Ishikawa (cell line): Measurements from ENCODE around the gene TRPC3.

Experiments
- CEBPB ChIP-seq: IDR thresholded peaks from 2 replicates; pipeline ENCODE4 v1.6.1; 2012
- CREB1 ChIP-seq: IDR thresholded peaks from 2 replicates; pipeline ENCODE4 v1.6.1; 2012; ENCODE audit warnings: low read depth
- MAX ChIP-seq: IDR thresholded peaks from 2 replicates; pipeline ENCODE4 v1.6.1; 2012
- REST ChIP-seq: IDR thresholded peaks from 2 replicates; pipeline ENCODE4 v1.6.1; 2012; ENCODE audit warnings: low read depth, mild to moderate bottlenecking
- TEAD4 ChIP-seq: IDR thresholded peaks from 2 replicates; pipeline ENCODE4 v1.6.1; 2012

The TRPC3 gene

GRCh38 chr4:121829511-121829910 is 122.3 kb downstream of the TRPC3 start:
- TF ChIP-seq CREB1 (no peak), TEAD4 (no peak), MAX (no peak), REST (no peak), CEBPB (no peak)
